HG02938 (cell line): ENCODE data around the gene CHCHD3.

Experiments
- ATAC-seq: cut with Tn5 transposase; IDR thresholded peaks from one replicate; pipeline ENCODE4 v1.9.1; 2021; ENCODE audit warnings: mild to moderate bottlenecking, moderate library complexity; ENCODE audit not compliant: unreplicated experiment

Gene CHCHD3

GRCh38 chr7:133048589-133048988 lies 33.3 kb downstream of the CHCHD3 start:
- ATAC-seq: no peak

- ATAC-seq: no peak
Measured at GRCh38 chr7:133047321-133047720, 34.6 kb downstream of the CHCHD3 start.

- no peak for ATAC-seq
Measured at GRCh38 chr7:133044722-133045473, 37.0 kb downstream of the CHCHD3 start.

- no peak for ATAC-seq
Measured at GRCh38 chr7:133040674-133041073, 41.2 kb downstream of the CHCHD3 start.

GRCh38 chr7:133040178-133040577 lies 41.7 kb downstream of the CHCHD3 start:
- ATAC-seq: no peak

GRCh38 chr7:133039614-133040013 lies 42.3 kb downstream of the CHCHD3 start:
- no peak for ATAC-seq

- ATAC-seq: no peak
Measured at GRCh38 chr7:133036289-133036688, 45.6 kb downstream of the CHCHD3 start.

GRCh38 chr7:133035240-133035639 lies 46.6 kb downstream of the CHCHD3 start:
- ATAC-seq: peak; percentile 94

GRCh38 chr7:133030346-133030745 lies 51.5 kb downstream of the CHCHD3 start:
- no peak for ATAC-seq

- ATAC-seq: no peak
Measured at GRCh38 chr7:133029463-133029862, 52.4 kb downstream of the CHCHD3 start.

GRCh38 chr7:133027397-133027796 lies 54.5 kb downstream of the CHCHD3 start:
- no peak for ATAC-seq

GRCh38 chr7:133026210-133026859 lies 55.6 kb downstream of the CHCHD3 start:
- no peak for ATAC-seq

- ATAC-seq: no peak
Measured at GRCh38 chr7:133025056-133025455, 56.8 kb downstream of the CHCHD3 start.

- no peak for ATAC-seq
Measured at GRCh38 chr7:133024596-133024995, 57.3 kb downstream of the CHCHD3 start.

GRCh38 chr7:133023370-133024071 lies 58.4 kb downstream of the CHCHD3 start:
- ATAC-seq: no peak

- ATAC-seq: no peak
Measured at GRCh38 chr7:133022661-133023060, 59.2 kb downstream of the CHCHD3 start.

GRCh38 chr7:133021196-133021595 lies 60.7 kb downstream of the CHCHD3 start:
- no peak for ATAC-seq

- ATAC-seq: no peak
Measured at GRCh38 chr7:133020496-133020895, 61.4 kb downstream of the CHCHD3 start.

- no peak for ATAC-seq
Measured at GRCh38 chr7:133019590-133019989, 62.3 kb downstream of the CHCHD3 start.

GRCh38 chr7:133016604-133017003 lies 65.3 kb downstream of the CHCHD3 start:
- no peak for ATAC-seq

- ATAC-seq: no peak
Measured at GRCh38 chr7:133015888-133016287, 66.0 kb downstream of the CHCHD3 start.

GRCh38 chr7:133011746-133012145 lies 70.1 kb downstream of the CHCHD3 start:
- ATAC-seq: no peak
